ENCODE measurements around the gene THSD4. TPM values are rescaled to one million over a fixed set of nuclear protein-coding genes. Genes with fewer than 3 reads are reported as not detected.

THSD4 gene
- total RNA-seq, 1 donor = 15.6 TPM

GRCh38 chr15:71607383-71607782, 492.1 kb downstream of the THSD4 start:
- Histone ChIP-seq H3K4me1 (ENCODE audit: insufficient read depth, low read length) (peaks cover 3% of the 10 kb centered on the region), H3K27me3 (ENCODE audit: insufficient read depth, low read length) (no peaks in the 10 kb centered on the region), H3K79me2 (ENCODE audit: insufficient read depth, low read length) (no peaks in the 10 kb centered on the region), H3K9me3 (ENCODE audit: low read depth, low read length) (no peaks in the 10 kb centered on the region), H3K27ac (ENCODE audit: low read depth, low read length) (no peak overlapping the region), H3K36me3 (ENCODE audit: insufficient read depth, low read length) (no peaks in the 10 kb centered on the region), H4K20me1 (ENCODE audit: insufficient read depth, low read length) (peaks cover 2% of the 10 kb centered on the region), H3K4me2 (ENCODE audit: insufficient read depth, low read length) (no peak overlapping the region), H2AFZ (ENCODE audit: low read length) (no peak overlapping the region), H3K4me3 (ENCODE audit: insufficient read depth, low read length) (no peak overlapping the region)
- DNase-seq (ENCODE audit: insufficient read length, low spot score, missing footprints) = no peak
- TF ChIP-seq, protein P1, sequence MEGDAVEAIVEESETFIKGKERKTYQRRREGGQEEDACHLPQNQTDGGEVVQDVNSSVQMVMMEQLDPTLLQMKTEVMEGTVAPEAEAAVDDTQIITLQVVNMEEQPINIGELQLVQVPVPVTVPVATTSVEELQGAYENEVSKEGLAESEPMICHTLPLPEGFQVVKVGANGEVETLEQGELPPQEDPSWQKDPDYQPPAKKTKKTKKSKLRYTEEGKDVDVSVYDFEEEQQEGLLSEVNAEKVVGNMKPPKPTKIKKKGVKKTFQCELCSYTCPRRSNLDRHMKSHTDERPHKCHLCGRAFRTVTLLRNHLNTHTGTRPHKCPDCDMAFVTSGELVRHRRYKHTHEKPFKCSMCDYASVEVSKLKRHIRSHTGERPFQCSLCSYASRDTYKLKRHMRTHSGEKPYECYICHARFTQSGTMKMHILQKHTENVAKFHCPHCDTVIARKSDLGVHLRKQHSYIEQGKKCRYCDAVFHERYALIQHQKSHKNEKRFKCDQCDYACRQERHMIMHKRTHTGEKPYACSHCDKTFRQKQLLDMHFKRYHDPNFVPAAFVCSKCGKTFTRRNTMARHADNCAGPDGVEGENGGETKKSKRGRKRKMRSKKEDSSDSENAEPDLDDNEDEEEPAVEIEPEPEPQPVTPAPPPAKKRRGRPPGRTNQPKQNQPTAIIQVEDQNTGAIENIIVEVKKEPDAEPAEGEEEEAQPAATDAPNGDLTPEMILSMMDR (IDR thresholded peaks at IDR 0.05; ENCODE audit: extremely low read depth, low read depth, low read length) = no peak

DNA sequence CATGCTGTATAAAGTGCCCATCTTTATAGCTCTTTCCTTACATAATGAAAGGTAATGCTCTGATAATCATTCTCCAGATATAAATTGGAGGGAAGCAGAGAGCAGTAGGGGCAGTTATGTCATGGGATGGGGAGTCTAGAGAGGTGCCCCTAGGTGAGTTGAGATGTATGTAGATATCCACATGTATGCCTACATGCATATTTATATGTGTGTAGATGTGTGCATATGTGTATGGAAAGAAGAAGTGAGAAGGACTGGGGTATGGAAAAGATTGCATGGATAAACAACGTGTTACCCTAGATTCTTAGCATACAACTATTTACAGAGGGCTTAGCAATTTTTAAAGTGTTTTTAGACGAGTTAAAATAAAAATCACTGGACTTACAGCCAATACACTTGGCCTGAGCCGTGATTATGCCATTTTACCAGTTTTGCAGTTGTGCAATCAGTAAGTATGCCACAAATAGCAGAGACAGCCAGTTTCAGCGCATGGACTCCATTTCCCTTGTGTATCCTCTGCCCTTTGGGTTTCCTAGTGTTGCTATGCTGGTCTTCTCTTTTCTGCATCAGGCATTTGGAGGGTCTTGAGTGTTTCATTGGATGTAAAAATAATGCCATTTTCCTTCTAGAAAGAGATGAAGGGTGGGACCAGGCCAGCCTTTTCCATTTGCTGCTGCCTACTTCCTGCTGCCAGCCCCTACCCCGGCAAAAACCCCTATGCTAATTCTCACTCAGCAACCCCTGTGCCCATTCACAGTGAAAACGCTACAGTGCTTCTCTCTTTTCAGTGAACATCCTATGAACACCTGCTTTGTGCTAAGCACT, 495.7 kb downstream of the THSD4 start:
- no peak for DNase-seq (ENCODE audit: insufficient read length, low spot score, missing footprints)
- no peaks in the 10 kb centered on the region for H4K20me1 ChIP-seq (ENCODE audit: insufficient read depth, low read length)
- TF ChIP-seq, protein P1 (IDR thresholded peaks at IDR 0.05; ENCODE audit: extremely low read depth, low read depth, low read length) = no peak

GRCh38 chr15:71611553-71612396, 496.5 kb downstream of the THSD4 start:
- DNase-seq (ENCODE audit: insufficient read length, low spot score, missing footprints) = no peak

More for the DNA sequence above, 495.7 kb downstream of the THSD4 start:
- Histone ChIP-seq H2AFZ (ENCODE audit: low read length) (no peak overlapping the region), H3K36me3 (ENCODE audit: insufficient read depth, low read length) (no peaks in the 10 kb centered on the region), H3K4me2 (ENCODE audit: insufficient read depth, low read length) (no peak overlapping the region), H3K27ac (ENCODE audit: low read depth, low read length) (no peak overlapping the region), H3K4me1 (ENCODE audit: insufficient read depth, low read length) (peaks cover 3% of the 10 kb centered on the region), H3K9me3 (ENCODE audit: low read depth, low read length) (no peaks in the 10 kb centered on the region), H3K79me2 (ENCODE audit: insufficient read depth, low read length) (no peaks in the 10 kb centered on the region), H3K27me3 (ENCODE audit: insufficient read depth, low read length) (no peaks in the 10 kb centered on the region), H3K4me3 (ENCODE audit: insufficient read depth, low read length) (no peak overlapping the region)

More at GRCh38 chr15:71611553-71612396, 496.5 kb downstream of the THSD4 start:
- H3K27ac ChIP-seq (ENCODE audit: low read depth, low read length) = no peak overlapping the region
- H3K4me1 ChIP-seq (ENCODE audit: insufficient read depth, low read length) = peaks cover 3% of the 10 kb centered on the region
- H4K20me1 ChIP-seq (ENCODE audit: insufficient read depth, low read length) = no peaks in the 10 kb centered on the region
- TF ChIP-seq, protein P1 (IDR thresholded peaks at IDR 0.05; ENCODE audit: extremely low read depth, low read depth, low read length) = no peak
- H3K4me3 ChIP-seq (ENCODE audit: insufficient read depth, low read length) = no peak overlapping the region
- no peaks in the 10 kb centered on the region for H3K9me3 ChIP-seq (ENCODE audit: low read depth, low read length)
- no peaks in the 10 kb centered on the region for H3K36me3 ChIP-seq (ENCODE audit: insufficient read depth, low read length)
- no peaks in the 10 kb centered on the region for H3K27me3 ChIP-seq (ENCODE audit: insufficient read depth, low read length)
- no peak overlapping the region for H3K4me2 ChIP-seq (ENCODE audit: insufficient read depth, low read length)
- H2AFZ ChIP-seq (ENCODE audit: low read length) = no peak overlapping the region
- no peaks in the 10 kb centered on the region for H3K79me2 ChIP-seq (ENCODE audit: insufficient read depth, low read length)
